Measurements from ENCODE around the gene SMURF1.

SMURF1 gene

GRCh38 chr7:99027841-99028240 is 116.1 kb downstream of the SMURF1 start:
- DNase-seq, result no peak

- DNase-seq, result no peak
Measured at GRCh38 chr7:99027241-99027640, 116.7 kb downstream of the SMURF1 start.

GRCh38 chr7:99024066-99024465 is 119.8 kb downstream of the SMURF1 start:
- DNase-seq, result no peak

GRCh38 chr7:99021941-99022560 is 121.9 kb downstream of the SMURF1 start:
- DNase-seq, result no peak

GRCh38 chr7:99020413-99020715 is 123.5 kb downstream of the SMURF1 start:
- no peak for DNase-seq

GRCh38 chr7:99019523-99020412 is 124.1 kb downstream of the SMURF1 start:
- DNase-seq, result no peak

GRCh38 chr7:99016196-99016595 is 127.7 kb downstream of the SMURF1 start:
- DNase-seq, result no peak

GRCh38 chr7:99014113-99014985 is 129.6 kb downstream of the SMURF1 start:
- no peak for DNase-seq

- DNase-seq, result no peak
Measured at GRCh38 chr7:99013266-99014112, 130.4 kb downstream of the SMURF1 start.

- no peak for DNase-seq
Measured at GRCh38 chr7:99012722-99013121, 131.2 kb downstream of the SMURF1 start.

- no peak for DNase-seq
Measured at GRCh38 chr7:99011706-99012404, 132.1 kb downstream of the SMURF1 start.

- DNase-seq, result no peak
Measured at GRCh38 chr7:99011341-99011705, 132.6 kb downstream of the SMURF1 start.

GRCh38 chr7:99010281-99010680 is 133.6 kb downstream of the SMURF1 start:
- DNase-seq, result no peak

- DNase-seq, result no peak
Measured at GRCh38 chr7:99008921-99009530, 134.9 kb downstream of the SMURF1 start.

GRCh38 chr7:99008181-99008631 is 135.7 kb downstream of the SMURF1 start:
- no peak for DNase-seq

GRCh38 chr7:99006739-99007424 is 137.0 kb downstream of the SMURF1 start:
- no peak for DNase-seq

GRCh38 chr7:99005776-99006175 is 138.1 kb downstream of the SMURF1 start:
- DNase-seq, result no peak

- DNase-seq, result no peak
Measured at GRCh38 chr7:99004781-99005500, 139.0 kb downstream of the SMURF1 start.

GRCh38 chr7:99004216-99004615 is 139.7 kb downstream of the SMURF1 start:
- DNase-seq, result no peak

- DNase-seq, result no peak
Measured at GRCh38 chr7:99003419-99003818, 140.5 kb downstream of the SMURF1 start.

All from SW 1271 (cell line).